Thoracic aorta (tissue), 2 donors: ENCODE results near the gene NELL1. TPM values are rescaled to one million over a fixed set of nuclear protein-coding genes. Genes with fewer than 3 reads are reported as not detected.

Source experiments
- ATAC-seq: fragments of 150-250 bp; one replicate; pipeline ENCODE4 v1.8.0; 2017; ENCODE audit warnings: low read depth; ENCODE audit not compliant: insufficient number of reproducible peaks, low FRiP score
- DNase-seq: peaks from one replicate; pipeline ENCODE4 v3.0.0-alpha.2; 2020; ENCODE audit warnings: low spot score
- H3K27ac ChIP-seq, 2 donors: fragments of 200-600 bp; sonication (generic); 1 replicate in 1 of 2; 2 replicates in 1 of 2; pipeline ENCODE4 v1.5.1; 2016; ENCODE audit warnings: mild to moderate bottlenecking in 2 of 2, moderate library complexity in 2 of 2
- H3K27me3 ChIP-seq: fragments of 200-600 bp; sonication (generic); replicated peaks from 2 replicates; pipeline ENCODE4 v1.6.0; 2016; ENCODE audit warnings: mild to moderate bottlenecking; ENCODE audit not compliant: insufficient read depth
- H3K36me3 ChIP-seq: fragments of 200-600 bp; sonication (generic); one replicate; pipeline ENCODE4 v1.5.1; 2016
- H3K4me1 ChIP-seq, 2 donors: fragments of 200-600 bp; sonication (generic); 1 replicate in 1 of 2; 2 replicates in 1 of 2; pipeline versions ENCODE4 v1.5.1 to v1.6.0; 2016; ENCODE audit warnings: low read depth in 2 of 2, mild to moderate bottlenecking in 1 of 2; ENCODE audit not compliant: control insufficient read depth in 1 of 2
- H3K4me3 ChIP-seq: fragments of 200-600 bp; sonication (generic); 2 replicates; pipeline ENCODE4 v1.5.1; 2016; ENCODE audit warnings: mild to moderate bottlenecking
- H3K9me3 ChIP-seq: fragments of 200-600 bp; sonication (generic); 2 replicates; pipeline ENCODE4 v1.5.1; 2016
- total RNA-seq, 2 donors: library from RNA; depleted of rRNA; stranded (reverse); fragments of >200 nt; gene quantifications; one replicate each; pipeline versions ENCODE4 v1.1.0 to v1.2.3, GENCODE V29; 2016
- TF ChIP-seq, protein P1 (sequence below): fragments of 200-600 bp; sonication (generic); IDR thresholded peaks from one replicate; pipeline ENCODE4 v1.5.1; 2019; ENCODE audit warnings: antibody characterized with exemption

NELL1 gene
- total RNA-seq, 2 donors from 2014 or later, result 0.78 TPM; not detected in 1

GRCh38 chr11:20759541-20759940 is 90.2 kb downstream of the NELL1 start:
- TF ChIP-seq, protein P1, sequence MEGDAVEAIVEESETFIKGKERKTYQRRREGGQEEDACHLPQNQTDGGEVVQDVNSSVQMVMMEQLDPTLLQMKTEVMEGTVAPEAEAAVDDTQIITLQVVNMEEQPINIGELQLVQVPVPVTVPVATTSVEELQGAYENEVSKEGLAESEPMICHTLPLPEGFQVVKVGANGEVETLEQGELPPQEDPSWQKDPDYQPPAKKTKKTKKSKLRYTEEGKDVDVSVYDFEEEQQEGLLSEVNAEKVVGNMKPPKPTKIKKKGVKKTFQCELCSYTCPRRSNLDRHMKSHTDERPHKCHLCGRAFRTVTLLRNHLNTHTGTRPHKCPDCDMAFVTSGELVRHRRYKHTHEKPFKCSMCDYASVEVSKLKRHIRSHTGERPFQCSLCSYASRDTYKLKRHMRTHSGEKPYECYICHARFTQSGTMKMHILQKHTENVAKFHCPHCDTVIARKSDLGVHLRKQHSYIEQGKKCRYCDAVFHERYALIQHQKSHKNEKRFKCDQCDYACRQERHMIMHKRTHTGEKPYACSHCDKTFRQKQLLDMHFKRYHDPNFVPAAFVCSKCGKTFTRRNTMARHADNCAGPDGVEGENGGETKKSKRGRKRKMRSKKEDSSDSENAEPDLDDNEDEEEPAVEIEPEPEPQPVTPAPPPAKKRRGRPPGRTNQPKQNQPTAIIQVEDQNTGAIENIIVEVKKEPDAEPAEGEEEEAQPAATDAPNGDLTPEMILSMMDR, result no peak
- no peak for ATAC-seq
- no peak overlapping the region for H3K27ac ChIP-seq
- no peaks in the 10 kb centered on the region for H3K9me3 ChIP-seq
- H3K36me3 ChIP-seq, result no peaks in the 10 kb centered on the region
- no peaks in the 10 kb centered on the region for H3K27me3 ChIP-seq
- DNase-seq, result no peak
- H3K4me3 ChIP-seq, result no peak overlapping the region
- H3K4me1 ChIP-seq, result no peaks in the 10 kb centered on the region

DNA sequence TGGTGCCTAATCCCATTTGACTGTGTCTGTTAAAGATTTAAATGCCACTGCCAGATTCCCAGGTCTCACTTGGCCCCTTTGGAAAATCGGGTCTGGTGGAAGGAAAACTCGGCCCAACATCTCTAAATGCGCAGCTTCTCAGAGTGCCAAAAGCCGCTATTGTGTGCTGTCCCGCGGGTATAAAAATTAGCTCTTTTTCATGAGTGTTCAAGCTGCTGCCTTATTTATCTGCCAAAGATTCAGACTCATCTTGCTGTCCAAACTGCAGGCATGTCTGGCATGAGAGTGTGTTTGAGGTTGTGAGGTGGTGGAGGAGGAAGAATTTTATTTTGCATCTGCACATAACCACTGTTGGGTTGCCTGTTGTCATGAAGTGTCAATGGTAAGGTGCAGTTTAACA is 91.4 kb downstream of the NELL1 start:
- Histone ChIP-seq H3K9me3 (no peaks in the 10 kb centered on the region), H3K36me3 (no peaks in the 10 kb centered on the region), H3K4me1 (no peaks in the 10 kb centered on the region), H3K27ac (no peak overlapping the region), H3K4me3 (no peak overlapping the region), H3K27me3 (no peaks in the 10 kb centered on the region)
- TF ChIP-seq, protein P1, result no peak
- DNase-seq (no peak), ATAC-seq (no peak)

- H3K27ac ChIP-seq, result no peak overlapping the region
- H3K4me1 ChIP-seq, result no peaks in the 10 kb centered on the region
- no peak for DNase-seq
- H3K9me3 ChIP-seq, result no peaks in the 10 kb centered on the region
- no peaks in the 10 kb centered on the region for H3K36me3 ChIP-seq
- no peaks in the 10 kb centered on the region for H3K27me3 ChIP-seq
- TF ChIP-seq, protein P1, result no peak
- no peak for ATAC-seq
- no peak overlapping the region for H3K4me3 ChIP-seq
Measured at GRCh38 chr11:20762116-20762844, 92.9 kb downstream of the NELL1 start.

DNA sequence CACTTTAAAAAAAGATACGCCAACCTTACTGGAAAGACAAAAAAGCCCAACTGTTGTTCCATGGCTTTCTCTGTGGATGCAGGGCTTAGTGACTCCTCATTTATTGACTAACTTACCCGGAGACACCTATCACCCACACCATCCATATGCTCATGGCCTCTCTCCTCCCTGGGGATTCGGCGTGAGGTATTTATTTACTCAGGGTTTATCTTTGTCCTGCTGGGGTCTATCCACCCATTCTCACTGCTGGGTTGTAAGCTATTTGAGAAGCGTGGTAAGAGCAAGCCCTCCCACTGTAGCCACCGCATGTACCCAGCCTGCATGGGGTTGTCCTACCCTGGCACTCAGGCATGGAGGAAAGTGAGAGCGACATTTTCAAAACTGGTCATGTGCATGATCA is 93.6 kb downstream of the NELL1 start:
- ATAC-seq (no peak), DNase-seq (no peak)
- Histone ChIP-seq H3K27me3 (no peaks in the 10 kb centered on the region), H3K4me1 (no peaks in the 10 kb centered on the region), H3K4me3 (no peak overlapping the region), H3K9me3 (no peaks in the 10 kb centered on the region), H3K36me3 (no peaks in the 10 kb centered on the region), H3K27ac (no peak overlapping the region)
- TF ChIP-seq, protein P1, result no peak

DNA sequence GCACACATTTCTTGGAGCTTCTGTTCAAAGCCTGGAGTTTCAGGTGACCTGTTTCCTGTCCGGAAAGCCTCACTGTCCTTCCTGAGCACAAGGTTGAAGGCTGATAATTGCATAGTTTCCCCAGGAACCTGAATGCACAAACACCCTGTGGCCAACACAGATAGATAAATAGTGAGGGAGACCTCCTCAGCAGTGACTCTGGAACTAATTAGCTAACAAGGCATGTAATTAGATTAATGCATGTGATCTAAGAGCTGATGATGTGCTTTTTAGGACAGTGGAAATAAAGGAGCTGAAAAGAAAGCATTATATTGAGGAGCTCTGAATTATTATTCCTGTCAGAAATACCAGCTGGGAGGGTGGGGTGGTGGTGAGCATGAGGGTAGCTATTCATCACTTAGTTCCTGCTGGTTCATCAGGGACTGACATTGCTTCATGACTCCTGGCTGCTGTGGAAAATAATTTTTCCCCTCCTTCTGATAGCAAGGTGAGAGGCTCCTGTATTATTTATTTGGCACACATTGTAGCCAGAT is 101.1 kb downstream of the NELL1 start:
- no peaks in the 10 kb centered on the region for H3K4me1 ChIP-seq
- H3K36me3 ChIP-seq, result no peaks in the 10 kb centered on the region
- H3K9me3 ChIP-seq, result no peaks in the 10 kb centered on the region
- no peak overlapping the region for H3K27ac ChIP-seq
- TF ChIP-seq, protein P1, result no peak
- H3K27me3 ChIP-seq, result no peaks in the 10 kb centered on the region
- no peak overlapping the region for H3K4me3 ChIP-seq
- no peak for DNase-seq
- ATAC-seq, result no peak
